Measurements from ENCODE around the gene MORF4L2.
"Not testable (repeated sequence)": the region's sequence is repeated elsewhere in the genome, so short reads cannot be mapped to it uniquely, and the experiment has no call there.

MORF4L2 gene

GRCh38 chrX:103678199-103678993, 8.1 kb downstream of the MORF4L2 start:
- no peak for DNase-seq

GRCh38 chrX:103674531-103675454, 11.7 kb downstream of the MORF4L2 start:
- DNase-seq: no peak

GRCh38 chrX:103669745-103670144, 16.8 kb downstream of the MORF4L2 start:
- no peak for DNase-seq

- no peak for DNase-seq
Observed at GRCh38 chrX:103666202-103667107, 20.0 kb downstream of the MORF4L2 start.

GRCh38 chrX:103663981-103664762, 22.3 kb downstream of the MORF4L2 start:
- no peak for DNase-seq

GRCh38 chrX:103659460-103659859, 27.0 kb downstream of the MORF4L2 start:
- DNase-seq: not testable (repeated sequence)

- DNase-seq: no peak
Observed at GRCh38 chrX:103658681-103659433, 27.6 kb downstream of the MORF4L2 start.

- not testable (repeated sequence) for DNase-seq
Observed at GRCh38 chrX:103657066-103657465, 29.4 kb downstream of the MORF4L2 start.

- no peak for DNase-seq
Observed at GRCh38 chrX:103656617-103657016, 29.9 kb downstream of the MORF4L2 start.

- DNase-seq: not testable (repeated sequence)
Observed at GRCh38 chrX:103655230-103656000, 31.1 kb downstream of the MORF4L2 start.

GRCh38 chrX:103651151-103651773, 35.2 kb downstream of the MORF4L2 start:
- no peak for DNase-seq

- DNase-seq: no peak
Observed at GRCh38 chrX:103647630-103648029, 38.9 kb downstream of the MORF4L2 start.

GRCh38 chrX:103644125-103644524, 42.4 kb downstream of the MORF4L2 start:
- DNase-seq: no peak

- no peak for DNase-seq
Observed at GRCh38 chrX:103640401-103641155, 45.9 kb downstream of the MORF4L2 start.

- DNase-seq: not testable (repeated sequence)
Observed at GRCh38 chrX:103638479-103639346, 47.8 kb downstream of the MORF4L2 start.

- DNase-seq: no peak
Observed at GRCh38 chrX:103637604-103638338, 48.7 kb downstream of the MORF4L2 start.

GRCh38 chrX:103635436-103635835, 51.1 kb downstream of the MORF4L2 start:
- DNase-seq: no peak
